Measurements from ENCODE around the gene TMX4.
"Not testable (repeated sequence)": the region's sequence is repeated elsewhere in the genome, so short reads cannot be mapped to it uniquely, and the experiment has no call there.

TMX4 gene

DNA sequence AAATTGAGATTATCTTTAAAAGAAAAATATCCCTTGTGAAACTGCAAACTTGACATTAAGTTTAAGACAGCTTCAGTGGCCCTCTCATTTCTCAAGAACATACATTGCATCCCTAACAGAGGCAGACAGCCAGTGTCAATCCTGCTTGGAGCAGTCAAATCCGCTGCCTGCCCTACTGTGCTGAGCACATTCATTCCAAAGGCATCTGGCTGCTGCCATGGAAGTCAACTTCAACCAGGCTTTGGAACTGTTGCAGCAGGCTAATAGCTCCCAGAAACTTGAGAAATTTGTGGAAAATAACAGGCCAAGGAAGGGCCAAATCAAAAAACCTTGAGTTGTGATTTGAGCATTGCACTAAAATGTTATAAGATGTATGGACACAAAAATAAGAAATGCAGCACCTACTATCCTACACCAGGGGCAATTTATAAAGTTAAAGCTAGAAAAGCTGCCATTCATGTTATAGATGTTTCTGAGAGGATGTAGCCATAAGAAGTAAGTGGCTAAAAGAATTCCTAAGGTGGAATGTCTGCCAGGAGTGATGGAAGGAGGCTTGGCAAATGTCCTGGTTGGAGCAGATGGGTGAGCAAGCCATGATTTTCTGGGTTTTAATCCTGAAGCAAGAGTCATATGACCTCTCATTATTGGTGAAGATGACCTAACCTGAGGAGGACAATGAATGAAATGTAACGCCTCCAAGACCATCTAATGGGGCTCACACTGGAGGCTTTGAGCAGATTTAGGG, 47.9 kb downstream of the TMX4 start:
- ChIA-PET CTCF (interaction anchor here (1.5 to 1.9 kb wide), 6 partner anchors 10 to 750 kb away, joined by 3 to 10 read pairs (median 6); no protein-coding TSS in a partner anchor), POLR2A (no interaction called here)
- TF ChIP-seq, protein P1, sequence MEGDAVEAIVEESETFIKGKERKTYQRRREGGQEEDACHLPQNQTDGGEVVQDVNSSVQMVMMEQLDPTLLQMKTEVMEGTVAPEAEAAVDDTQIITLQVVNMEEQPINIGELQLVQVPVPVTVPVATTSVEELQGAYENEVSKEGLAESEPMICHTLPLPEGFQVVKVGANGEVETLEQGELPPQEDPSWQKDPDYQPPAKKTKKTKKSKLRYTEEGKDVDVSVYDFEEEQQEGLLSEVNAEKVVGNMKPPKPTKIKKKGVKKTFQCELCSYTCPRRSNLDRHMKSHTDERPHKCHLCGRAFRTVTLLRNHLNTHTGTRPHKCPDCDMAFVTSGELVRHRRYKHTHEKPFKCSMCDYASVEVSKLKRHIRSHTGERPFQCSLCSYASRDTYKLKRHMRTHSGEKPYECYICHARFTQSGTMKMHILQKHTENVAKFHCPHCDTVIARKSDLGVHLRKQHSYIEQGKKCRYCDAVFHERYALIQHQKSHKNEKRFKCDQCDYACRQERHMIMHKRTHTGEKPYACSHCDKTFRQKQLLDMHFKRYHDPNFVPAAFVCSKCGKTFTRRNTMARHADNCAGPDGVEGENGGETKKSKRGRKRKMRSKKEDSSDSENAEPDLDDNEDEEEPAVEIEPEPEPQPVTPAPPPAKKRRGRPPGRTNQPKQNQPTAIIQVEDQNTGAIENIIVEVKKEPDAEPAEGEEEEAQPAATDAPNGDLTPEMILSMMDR (IDR thresholded peaks at IDR 0.05; ENCODE audit: insufficient read depth, low read length, missing control alignments) = no peak
- H3K4me3 ChIP-seq (ENCODE audit: low read depth, low read length) = no peak overlapping the region
- DNase-seq (ENCODE audit: low read depth, low spot score) = no peak

DNA sequence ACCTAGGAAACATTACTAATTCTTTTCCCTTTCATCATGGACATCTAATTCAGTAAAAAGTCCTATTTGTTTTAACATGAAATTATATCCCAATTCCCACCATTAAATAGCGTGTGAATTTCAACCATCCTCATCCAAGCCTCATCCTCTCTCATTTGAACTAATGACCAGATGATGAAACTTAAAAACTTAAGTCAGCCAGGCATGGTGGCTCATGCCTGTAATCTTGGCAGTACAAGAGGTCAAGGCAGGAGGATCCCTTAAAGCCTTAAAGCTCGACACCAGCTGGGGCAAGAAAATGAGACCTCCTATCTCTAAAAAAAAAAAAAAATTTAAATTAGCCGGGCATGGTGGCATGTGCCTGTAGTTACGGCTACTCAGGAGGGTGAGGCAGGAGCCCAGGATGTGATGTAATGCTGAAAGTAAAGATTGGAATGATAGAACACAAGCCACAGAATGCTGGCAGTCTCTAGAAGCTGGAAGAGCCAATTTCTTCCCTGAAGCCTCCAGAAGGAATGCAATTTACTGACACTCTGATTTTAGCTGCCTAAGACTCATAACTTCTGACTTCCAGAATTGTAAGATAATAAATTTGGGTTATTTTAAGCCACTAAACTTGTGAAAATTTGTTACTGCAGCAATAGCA, 52.2 kb downstream of the TMX4 start:
- peak; percentile 54 for DNase-seq (ENCODE audit: low read depth, low spot score)
- TF ChIP-seq, protein P1 (IDR thresholded peaks at IDR 0.05; ENCODE audit: insufficient read depth, low read length, missing control alignments) = no peak
- H3K4me3 ChIP-seq (ENCODE audit: low read depth, low read length) = no peak overlapping the region
- CTCF ChIA-PET = interaction anchor here (0.8 to 2.5 kb wide), 7 partner anchors 13 to 755 kb away, joined by 3 to 15 read pairs (median 8); no protein-coding TSS in a partner anchor
- POLR2A ChIA-PET = no interaction called here

DNA sequence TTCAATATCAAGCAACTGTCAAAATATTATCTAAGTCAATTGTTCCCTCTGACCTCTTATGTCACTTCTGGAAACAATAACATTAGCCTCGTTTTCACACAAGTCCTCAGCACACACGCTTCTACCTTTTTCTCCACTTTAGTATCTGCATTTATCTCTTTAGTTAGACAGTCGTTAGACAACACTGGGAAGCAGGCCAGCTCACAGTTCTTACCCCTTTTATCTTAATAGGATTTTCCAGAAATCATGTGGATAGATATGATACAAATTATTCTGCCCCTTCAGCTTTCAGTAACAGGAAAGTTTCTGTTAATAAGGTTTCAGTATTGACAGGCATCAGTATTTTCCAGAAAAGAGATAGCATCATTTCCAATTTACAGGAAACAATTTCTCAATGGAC, 53.4 kb downstream of the TMX4 start:
- no peak for DNase-seq (ENCODE audit: low read depth, low spot score)
- ChIA-PET CTCF (interaction anchor here (1.9 to 2.0 kb wide), 2 partner anchors 14 to 29 kb away, joined by 8 to 9 read pairs; no protein-coding TSS in a partner anchor), POLR2A (no interaction called here)
- TF ChIP-seq, protein P1 (IDR thresholded peaks at IDR 0.05; ENCODE audit: insufficient read depth, low read length, missing control alignments) = no peak
- no peak overlapping the region for H3K4me3 ChIP-seq (ENCODE audit: low read depth, low read length)

DNA sequence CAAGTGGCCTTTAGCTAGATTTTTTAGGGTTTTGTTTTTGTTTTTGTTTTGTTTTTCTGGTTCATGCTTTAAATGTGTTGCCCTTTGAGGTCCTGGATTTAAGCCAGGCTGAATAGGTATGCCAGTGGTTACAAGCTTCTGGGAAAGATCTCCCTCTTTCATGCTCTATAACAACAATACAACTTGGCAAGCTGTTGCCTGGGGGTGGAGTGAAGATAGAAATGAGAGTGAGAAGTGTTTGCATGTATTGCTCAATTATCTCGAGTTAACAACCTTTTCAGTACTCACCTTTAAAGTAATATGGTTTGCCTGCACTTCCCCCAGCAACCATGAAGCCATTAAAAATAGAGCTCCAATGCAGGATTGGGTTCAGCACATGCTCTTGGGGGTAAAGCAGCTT, 60.1 kb downstream of the TMX4 start:
- DNase-seq (ENCODE audit: low read depth, low spot score) = no peak
- ChIA-PET CTCF (interaction anchor here (1.0 to 3.5 kb wide), 2 partner anchors 22 to 762 kb away, joined by 4 to 16 read pairs; no protein-coding TSS in a partner anchor), POLR2A (no interaction called here)
- TF ChIP-seq, protein P1 (IDR thresholded peaks at IDR 0.05; ENCODE audit: insufficient read depth, low read length, missing control alignments) = no peak
- no peak overlapping the region for H3K4me3 ChIP-seq (ENCODE audit: low read depth, low read length)

DNA sequence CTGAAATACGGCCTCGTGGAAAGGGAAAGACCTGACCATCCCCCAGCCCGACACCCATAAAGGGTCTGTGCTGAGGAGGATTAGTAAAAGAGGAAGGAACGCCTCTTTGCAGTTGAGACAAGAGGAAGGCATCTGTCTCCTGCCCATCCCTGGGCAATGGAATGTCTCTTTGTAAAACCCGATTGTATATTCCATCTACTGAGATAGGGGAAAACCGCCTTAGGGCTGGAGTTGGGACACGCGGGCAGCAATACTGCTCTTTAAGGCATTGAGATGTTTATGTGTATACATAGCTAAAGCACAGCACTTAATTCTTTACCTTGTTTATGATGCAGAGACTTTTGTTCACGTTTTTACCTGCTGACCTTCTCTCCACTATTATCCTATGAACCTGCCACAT, 63.0 kb downstream of the TMX4 start:
- POLR2A ChIA-PET; H3K4me3 ChIP-seq (ENCODE audit: low read depth, low read length); DNase-seq (ENCODE audit: low read depth, low spot score): not testable (repeated sequence)
- CTCF ChIA-PET = interaction anchor here (3.5 kb wide), 1 partner anchor 19 kb away, joined by 16 read pairs; no protein-coding TSS in a partner anchor

DNA sequence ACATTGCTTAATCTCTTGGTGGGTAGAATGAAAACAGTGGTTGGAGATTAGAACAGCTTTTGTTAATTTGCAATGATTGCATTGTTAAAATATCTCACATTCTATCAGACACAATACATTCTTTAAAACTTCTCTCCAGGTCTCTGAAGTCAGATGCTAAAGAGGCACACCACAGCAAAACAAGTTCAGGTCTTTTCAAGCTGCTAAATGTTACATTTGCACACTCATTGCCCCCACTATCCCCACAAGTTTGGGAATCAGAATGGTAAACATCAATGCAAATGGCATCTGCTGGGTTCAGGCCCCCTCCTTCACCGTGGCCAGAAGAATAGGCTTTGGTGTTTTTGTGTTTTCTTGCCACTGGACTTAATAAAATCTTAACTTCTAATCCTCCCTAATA, 69.2 kb downstream of the TMX4 start:
- CTCF ChIA-PET = interaction anchor here (1.0 to 2.9 kb wide), 2 partner anchors 12 to 14 kb away, joined by 3 to 12 read pairs; no protein-coding TSS in a partner anchor
- DNase-seq (ENCODE audit: low read depth, low spot score) = no peak
- POLR2A ChIA-PET = no interaction called here
- TF ChIP-seq, protein P1 (IDR thresholded peaks at IDR 0.05; ENCODE audit: insufficient read depth, low read length, missing control alignments) = no peak
- H3K4me3 ChIP-seq (ENCODE audit: low read depth, low read length) = no peak overlapping the region

All from AG04449 (cell line).